HG02759 (cell line): ENCODE measurements around the gene IGDCC3.
"Not testable (repeated sequence)": the region's sequence is repeated elsewhere in the genome, so short reads cannot be mapped to it uniquely, and the experiment has no call there.

Experiments
- ATAC-seq: cut with Tn5 transposase; IDR thresholded peaks from one replicate; pipeline ENCODE4 v1.9.1; 2021; ENCODE audit warnings: mild to moderate bottlenecking, moderate library complexity; ENCODE audit not compliant: unreplicated experiment

The IGDCC3 gene

DNA sequence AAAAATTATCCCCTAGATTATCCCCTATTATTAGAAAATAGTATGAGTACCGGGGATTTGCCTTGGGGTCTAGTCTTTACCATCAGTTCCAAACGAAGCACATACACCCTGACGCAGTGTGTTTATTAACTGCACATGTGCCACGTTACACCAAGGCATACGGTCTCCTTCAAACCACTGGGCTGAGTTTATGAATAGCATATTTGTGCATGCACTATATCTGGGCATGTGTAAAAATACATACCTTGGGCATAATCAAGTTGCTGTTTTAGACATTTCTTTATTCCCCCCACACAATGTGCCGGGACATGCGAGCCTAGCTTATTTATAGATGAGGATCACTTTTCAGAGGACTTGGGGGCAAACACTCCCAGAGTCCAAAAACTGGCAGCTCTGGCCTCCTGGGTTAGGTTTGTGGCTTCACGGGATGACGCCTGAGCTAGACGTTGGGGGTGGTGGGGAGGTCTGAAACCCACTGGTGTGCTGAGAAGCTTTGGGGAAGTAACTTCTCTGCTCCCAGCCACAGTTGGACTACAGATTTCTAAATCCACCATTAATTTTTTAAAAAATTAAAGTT lies 28.7 kb upstream of the IGDCC3 start:
- no peak for ATAC-seq

DNA sequence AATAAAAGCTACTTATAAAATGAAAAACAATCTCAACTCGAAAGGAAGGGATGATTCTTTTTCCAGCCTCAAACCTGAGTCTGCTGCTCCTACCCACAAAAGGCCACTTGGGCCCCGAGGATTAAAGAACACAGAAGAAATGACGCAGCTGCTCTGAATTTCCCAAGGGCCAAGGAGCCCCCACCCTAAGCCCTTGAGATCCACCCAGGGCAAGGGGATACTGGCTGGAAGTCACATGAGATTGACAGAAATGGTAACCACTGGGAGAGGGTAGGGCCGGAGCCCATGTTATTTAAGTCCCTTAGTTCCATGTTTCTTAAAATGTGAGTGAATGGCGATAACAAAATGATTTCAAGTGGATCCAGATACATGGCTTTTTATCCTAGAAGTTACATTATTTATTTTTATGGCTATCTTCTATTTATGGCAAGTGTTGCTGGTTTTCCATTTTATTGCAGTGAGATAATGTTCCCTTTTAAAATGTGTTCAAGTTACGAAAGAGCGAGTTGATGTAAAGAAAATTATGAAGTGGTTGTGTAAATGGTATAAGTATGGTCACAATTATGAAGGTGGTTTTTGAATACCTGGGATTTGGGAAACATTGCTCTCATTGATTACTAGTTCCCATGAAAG lies 28.1 kb upstream of the IGDCC3 start:
- ATAC-seq, result no peak

GRCh38 chr15:65404186-65404872 lies 26.5 kb upstream of the IGDCC3 start:
- no peak for ATAC-seq

DNA sequence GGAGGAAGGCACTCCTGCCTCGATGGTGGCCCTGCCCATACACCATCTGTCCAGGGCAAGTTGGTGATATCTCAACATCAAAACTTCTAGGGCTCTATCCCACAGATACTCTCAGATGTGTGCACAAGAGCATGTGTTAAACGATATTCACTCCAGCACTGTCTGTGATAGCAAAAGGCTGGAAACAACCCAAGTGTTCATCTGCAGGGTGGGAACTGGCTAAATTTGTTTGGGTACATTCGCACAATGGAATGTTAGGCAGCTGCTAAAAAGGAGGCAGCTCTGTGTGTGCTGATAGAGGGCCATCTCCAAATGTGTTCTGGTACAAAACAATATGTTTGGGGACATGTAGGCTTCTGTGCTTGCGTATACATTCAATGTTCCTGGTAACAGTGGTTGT lies 25.2 kb upstream of the IGDCC3 start:
- no peak for ATAC-seq

DNA sequence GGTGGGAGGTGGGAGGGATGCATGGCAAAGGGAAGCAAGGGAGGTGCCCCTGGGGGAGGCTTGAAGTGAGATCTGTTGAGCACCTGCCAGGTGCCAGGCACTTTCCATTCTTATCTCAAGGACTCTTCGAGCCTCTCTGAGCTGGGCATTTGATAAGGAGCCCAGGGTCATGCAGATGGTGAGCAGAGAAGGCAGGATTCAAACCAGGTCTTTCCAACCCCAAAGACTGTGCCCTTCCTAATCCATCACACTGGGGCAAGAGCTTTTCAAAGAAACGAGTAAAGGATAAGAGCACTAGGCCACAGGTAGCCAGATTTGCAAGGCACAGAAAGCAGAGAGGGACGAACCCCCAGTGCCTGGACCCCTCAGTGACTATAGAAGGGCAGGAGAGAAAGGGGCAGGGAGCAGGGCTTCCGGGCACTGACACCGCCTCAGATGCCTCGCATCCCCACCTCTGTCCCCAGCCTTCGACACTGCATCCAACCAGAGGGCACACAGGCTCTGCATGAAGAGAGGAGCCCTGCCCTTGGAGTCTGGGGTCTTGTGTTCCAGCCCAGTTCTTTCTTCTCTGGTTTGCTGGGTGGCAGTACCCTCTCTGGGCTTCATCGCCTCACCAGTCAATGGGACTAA lies 23.9 kb upstream of the IGDCC3 start:
- no peak for ATAC-seq

GRCh38 chr15:65400760-65401610 lies 23.2 kb upstream of the IGDCC3 start:
- ATAC-seq, result no peak

GRCh38 chr15:65399997-65400396 lies 22.2 kb upstream of the IGDCC3 start:
- ATAC-seq, result no peak

DNA sequence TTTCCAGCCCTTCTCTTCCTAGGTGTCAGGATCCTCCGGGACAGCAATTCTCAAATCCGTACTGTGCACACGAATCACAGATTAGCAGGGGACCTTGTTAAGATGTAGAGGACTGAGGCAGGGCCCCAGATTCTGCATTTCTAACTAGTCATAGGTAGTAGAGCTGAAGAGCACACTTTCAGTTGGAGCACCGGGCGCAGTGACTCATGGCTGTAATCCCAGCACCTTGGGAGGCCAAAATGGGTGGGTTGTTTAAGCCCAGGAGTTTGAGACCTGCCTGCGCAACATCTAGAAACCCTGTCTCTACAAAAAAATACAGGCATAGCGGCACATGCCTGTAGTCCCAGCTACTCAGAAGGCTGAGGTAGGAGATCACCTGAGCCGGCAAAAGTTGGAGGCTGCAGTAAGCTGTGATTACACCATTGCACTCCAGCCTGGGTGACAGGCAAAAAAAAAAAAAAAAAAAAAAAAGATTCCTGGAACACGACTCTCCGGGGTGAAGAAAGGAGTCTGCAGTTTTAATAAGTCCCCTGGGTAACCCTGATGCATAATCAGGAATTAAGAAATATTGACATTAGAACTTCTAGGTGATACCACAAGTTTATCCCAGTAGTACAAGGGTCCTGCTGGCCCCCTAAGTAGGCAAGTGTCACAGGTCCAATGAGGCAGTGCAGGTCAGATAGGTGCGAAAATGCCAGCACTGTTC lies 21.4 kb upstream of the IGDCC3 start:
- no peak for ATAC-seq

- ATAC-seq, result not testable (repeated sequence)
These were observed 20.7 kb upstream of the IGDCC3 start for GRCh38 chr15:65398486-65398885.

GRCh38 chr15:65396965-65397317 lies 19.1 kb upstream of the IGDCC3 start:
- no peak for ATAC-seq

- no peak for ATAC-seq
These were observed 18.6 kb upstream of the IGDCC3 start for GRCh38 chr15:65396283-65396964.

GRCh38 chr15:65395567-65396202 lies 17.9 kb upstream of the IGDCC3 start:
- no peak for ATAC-seq

- no peak for ATAC-seq
These were observed 17.1 kb upstream of the IGDCC3 start for GRCh38 chr15:65394936-65395335.

DNA sequence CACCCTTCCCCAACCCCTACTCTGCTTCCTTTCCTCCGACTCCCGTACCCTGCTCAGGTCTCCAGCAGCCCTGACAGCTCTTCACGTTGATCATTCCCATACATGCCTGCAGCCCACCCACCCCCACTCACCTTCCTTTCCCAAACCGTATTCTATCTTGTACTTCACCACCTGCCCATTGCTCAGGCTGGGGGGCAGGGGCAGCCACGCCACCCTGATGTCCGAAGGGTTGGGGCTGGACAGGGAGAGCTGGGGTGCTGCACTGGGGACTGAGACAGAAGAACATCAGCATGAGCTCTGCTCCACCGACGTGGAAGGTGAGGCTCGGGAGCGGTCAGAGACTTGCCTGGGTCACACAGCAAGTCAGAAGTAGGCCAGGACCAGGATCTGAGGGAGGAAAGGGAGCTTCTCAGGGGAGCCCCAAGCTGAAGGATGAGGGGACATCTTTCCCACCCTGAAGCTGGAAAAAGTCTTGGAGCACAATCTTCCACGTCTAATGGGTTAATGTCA lies 16.5 kb upstream of the IGDCC3 start:
- ATAC-seq, result no peak

GRCh38 chr15:65393557-65393956 lies 15.8 kb upstream of the IGDCC3 start:
- ATAC-seq, result no peak

GRCh38 chr15:65393091-65393490 lies 15.3 kb upstream of the IGDCC3 start:
- ATAC-seq, result no peak

DNA sequence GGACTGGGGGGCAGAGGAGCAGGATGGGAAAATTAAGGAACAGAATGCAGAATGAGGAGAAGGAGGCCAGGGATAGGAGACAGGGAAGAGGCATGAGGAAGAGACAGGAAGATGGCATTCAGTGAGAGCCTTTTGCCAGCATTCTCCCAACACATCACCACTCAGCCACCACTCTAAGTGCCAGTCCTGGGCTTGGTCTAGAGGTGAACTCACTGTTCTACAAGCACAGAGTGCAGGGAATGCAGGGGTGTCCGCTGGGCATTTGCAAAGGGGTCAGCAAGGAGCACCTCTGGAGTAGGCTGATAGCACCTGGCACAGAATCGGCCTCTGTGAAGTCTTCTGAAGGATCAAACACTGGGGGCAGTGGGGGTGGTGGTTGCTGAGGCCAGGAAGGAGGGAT lies 14.6 kb upstream of the IGDCC3 start:
- ATAC-seq, result no peak

GRCh38 chr15:65391732-65392131 lies 13.9 kb upstream of the IGDCC3 start:
- no peak for ATAC-seq

- no peak for ATAC-seq
These were observed 12.6 kb upstream of the IGDCC3 start for GRCh38 chr15:65390447-65390846.
